ENCODE data around the gene OR5K2.

OR5K2 gene

DNA sequence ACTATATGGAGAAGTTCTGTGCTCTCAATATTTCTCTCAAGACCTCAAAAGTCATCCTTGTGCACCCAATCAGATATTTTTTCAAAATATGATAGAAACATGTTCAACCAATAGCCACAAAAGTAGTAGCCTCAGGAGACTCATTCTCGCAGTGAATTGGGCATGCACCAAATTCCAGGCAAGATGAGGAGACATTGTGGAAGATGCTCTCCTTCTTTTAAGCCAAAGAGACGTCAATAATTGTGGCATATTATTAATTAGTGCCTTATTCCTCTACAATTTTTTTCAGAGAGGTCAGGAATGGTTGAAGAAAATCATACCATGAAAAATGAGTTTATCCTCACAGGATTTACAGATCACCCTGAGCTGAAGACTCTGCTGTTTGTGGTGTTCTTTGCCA, at the start of gene OR5K2:
OR5K2 (plus strand) TSS at position 301 of the 400 bp plus-strand sequence; CDS start at position 301, 0 bp downstream.
- no peak for DNase-seq (ENCODE audit: low spot score)

DNA sequence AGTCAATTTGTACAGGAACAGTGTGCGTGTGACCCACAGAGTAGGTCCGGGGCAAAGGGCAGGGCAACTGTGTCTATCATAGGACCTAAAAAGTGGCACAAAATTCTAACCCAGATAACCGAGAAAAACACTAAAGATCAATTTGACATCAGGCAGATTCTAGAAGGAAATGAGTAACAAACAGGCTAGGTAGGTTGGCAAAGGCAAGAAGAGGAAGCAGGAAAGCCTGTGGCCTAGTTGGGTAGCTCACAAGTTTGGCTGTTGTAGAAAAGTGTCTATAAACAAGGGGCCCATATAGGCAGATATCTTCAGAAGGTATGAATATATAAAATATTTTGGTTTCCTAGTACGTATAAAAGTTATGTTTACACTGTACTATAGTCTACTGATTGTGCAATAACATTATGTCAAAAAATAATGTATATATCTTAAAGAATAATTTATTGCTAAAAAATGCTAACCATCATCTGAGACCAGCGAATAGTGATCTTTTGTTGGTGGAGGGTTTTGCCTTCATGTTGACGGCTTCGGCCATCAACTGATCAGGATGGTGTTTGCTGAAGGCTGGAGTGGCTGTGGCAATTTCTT, 47.8 kb upstream of the OR5K2 start:
- DNase-seq (ENCODE audit: low spot score), result no peak

DNA sequence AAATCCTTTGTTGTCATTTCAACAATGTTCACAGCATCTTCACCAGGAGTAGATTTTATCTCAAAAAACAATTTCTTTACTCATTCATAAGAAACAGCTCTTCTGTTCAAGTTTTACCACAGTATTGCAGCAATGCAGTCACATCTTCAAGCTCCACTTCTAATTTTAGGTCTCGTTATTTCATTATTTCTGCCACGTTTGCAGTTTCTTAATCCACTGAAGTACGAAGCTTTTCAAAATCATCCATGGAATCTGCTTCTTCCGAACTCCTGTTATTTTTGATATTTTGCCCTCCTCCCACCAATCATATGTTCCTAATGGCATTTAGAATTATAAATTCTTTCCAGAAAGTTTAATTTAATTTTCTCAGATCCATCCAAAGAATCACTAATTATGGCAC, 47.1 kb upstream of the OR5K2 start:
- no peak for DNase-seq (ENCODE audit: low spot score)

DNA sequence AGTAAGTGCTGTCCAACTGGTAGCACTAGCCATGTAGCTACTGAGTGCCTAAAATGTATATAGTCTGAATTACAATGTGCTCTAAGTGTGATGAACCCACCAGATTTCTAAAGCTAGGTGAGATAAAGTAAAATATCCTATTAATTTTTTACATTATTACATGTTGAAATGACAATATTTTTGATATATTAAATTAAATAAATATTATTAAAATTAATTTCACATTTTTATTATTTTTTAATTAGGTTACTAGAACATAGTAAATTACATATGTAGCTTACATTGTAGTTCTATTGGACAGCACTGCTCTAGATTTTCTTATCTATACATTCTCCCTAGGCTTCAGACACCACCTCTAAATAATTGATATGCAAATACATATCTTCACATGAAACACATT, 43.7 kb upstream of the OR5K2 start:
- DNase-seq (ENCODE audit: low spot score), result no peak

DNA sequence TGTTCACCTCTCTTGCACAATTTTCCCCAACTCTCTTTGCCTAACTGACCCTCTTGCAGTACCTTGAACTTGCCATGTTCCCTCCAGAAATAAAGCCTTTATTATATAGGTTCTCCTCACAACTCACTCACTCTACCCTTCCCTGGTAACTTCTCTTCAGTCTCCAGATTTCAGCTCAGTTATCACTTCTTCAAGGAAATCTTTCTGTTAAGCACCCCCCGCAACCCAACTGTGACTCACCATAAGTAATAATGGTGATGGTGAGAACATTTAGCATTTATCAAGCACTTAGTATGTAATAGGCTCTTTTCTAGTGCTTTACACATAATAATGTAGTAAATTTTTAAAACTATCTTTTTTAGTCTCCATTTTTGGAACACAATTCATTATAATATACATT, 42.6 kb upstream of the OR5K2 start:
- DNase-seq (ENCODE audit: low spot score), result no peak

DNA sequence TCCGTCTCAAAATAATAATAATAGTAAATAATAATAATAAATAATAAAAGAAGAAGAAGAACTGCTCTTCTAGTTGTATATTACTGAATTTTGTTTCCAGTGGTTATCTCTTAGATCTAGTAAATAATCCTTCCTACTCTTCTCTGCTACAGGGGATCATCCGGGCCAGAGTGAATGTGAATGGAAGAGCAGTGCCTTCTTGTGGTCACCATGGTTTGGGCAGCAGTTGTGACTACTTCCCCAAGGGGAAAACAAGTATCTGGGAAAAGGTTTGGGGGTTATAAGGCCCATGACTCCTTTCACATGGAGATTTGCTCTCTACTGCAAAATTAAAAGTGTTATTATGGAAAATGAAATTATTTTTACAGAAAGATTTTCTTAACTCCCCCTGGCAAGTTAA, 39.9 kb upstream of the OR5K2 start:
- no peak for DNase-seq (ENCODE audit: low spot score)

DNA sequence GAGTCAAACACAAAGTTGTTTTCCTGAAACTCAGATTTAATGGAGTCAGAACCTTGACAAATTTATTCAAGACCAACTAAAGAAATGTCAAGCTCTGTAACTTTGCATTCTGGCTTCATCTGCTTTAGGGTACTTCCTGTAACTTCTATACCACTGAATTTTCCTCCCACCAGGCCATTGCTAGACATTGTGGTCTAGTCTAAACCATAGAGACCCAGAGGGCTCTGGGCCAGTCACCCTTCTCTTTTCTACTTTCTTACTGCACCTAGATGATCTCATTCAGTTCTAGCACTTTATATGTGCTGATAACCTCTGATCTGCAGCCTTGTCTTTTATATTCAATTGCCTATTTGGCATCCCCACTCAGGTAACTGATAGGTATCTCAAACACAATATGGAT, 37.3 kb upstream of the OR5K2 start:
- no peak for DNase-seq (ENCODE audit: low spot score)

DNA sequence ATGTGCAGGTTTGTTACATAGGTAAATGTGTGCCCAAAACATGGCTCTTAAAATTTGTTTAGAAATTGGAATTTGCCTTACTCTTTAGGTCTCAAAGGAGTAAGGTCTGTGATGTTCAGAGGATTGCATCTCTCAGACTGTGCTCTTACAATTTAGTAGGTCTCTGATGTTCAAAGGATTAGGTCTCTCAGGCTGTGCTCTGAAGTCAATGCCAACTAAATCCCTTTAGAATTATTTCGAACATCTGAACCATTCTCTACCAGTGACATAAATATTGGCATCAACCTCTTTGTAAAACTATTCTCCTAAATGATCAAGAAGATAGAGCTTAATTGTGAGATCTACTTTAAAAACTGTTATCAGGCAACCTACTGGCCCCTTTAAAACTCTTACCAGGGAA, 34.6 kb upstream of the OR5K2 start, which contains the start of gene OR5K1:
OR5K1 (plus strand) TSS at position 301 of the 400 bp plus-strand sequence. CDS start 6,376 bp downstream, outside the sequence.
- no peak for DNase-seq (ENCODE audit: low spot score)

DNA sequence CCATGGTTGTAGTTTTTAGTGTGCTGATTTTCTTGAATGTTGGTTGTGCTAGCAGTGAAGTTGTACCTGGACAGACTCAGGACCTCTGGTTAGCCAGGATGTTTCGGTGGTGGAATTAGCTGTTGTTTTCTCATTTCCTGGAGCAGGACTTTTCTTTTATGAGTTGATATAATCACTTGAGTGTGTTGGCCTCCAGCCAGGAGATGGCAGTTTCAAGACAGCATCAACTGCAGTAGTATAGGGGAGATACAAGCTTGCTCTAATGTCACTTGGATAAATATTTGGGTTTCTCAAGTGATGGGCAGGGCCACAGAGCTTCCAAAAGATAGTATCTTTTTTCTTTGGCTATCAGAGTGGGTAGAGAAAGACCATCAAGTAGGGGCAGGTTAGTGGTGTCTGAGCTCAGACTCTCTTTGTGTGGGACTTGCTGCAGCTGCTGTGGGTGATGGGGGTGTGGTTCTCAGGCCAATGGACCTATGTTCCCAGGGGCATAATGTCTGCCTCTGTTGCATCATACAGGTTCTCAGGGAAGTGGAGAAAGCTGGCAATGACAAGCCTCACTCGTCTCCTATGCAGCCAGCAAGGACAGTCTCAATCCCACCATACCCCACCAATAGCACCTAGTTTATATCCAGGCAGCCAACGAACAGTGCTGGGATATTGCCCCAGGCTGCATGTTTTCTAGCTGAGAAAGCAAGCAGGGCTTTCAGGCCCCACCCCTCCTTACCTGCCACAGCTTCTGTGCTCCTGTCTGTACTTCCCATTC, 14.6 kb upstream of the OR5K2 start:
- no peak for DNase-seq (ENCODE audit: low spot score)

DNA sequence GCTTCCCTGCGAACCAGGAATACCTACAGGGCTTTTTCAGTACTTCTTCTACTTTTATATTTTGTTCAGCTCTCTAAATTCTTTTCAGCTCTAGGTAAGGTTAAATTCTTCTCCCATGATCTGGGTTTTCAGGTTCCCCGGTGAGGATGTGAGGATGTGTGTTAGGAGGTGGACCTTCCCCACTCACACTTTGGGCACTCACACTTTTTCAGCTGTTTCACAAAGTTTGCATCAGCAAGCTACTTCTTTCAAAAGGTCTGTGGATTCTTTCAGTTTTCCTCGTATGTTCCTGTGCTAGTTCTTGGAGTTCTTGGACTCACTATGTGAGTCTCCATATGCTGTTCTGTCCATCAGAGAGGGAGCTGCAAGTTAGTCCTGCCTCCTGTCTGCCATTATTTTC, 13.9 kb upstream of the OR5K2 start:
- DNase-seq (ENCODE audit: low spot score), result no peak

DNA sequence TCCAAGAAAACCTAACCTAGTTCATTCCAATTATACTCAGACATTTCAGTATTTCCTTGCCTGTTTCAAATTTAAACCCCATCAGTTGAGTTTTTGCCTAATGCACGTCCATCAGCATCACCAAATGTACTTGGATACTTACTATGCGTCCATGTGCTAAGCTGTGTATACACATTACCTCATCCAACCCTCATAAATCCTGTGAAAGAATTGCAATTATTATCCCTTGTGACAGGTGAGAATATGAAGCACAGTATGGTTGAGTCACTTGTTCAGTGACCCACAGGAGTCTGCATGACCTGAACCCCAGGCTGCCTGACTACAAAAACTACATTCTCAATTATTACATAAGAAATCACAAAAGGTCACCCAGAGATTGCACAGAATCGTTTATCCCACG, 2.5 kb downstream of the OR5K2 start:
- DNase-seq (ENCODE audit: low spot score), result no peak

DNA sequence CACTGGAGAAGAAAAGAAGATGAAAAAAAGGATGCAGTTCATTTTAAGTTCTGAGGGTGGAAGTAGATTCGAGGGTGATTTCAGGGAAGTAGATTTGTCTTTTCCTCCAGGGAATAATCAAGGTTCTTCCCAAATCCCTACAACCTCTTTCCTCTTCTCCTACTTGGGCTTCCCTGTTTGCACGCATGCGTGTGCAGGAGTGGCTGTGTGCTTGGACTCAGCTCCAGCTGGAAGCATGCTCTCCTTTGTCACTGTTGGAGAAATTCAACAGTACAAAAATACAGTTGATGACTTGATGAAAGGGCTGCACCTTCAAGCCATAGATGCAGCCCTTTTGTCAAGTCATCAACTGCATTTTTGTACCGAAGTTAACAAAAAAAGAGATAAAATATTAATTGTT, 3.8 kb downstream of the OR5K2 start:
- DNase-seq (ENCODE audit: low spot score), result no peak

DNA sequence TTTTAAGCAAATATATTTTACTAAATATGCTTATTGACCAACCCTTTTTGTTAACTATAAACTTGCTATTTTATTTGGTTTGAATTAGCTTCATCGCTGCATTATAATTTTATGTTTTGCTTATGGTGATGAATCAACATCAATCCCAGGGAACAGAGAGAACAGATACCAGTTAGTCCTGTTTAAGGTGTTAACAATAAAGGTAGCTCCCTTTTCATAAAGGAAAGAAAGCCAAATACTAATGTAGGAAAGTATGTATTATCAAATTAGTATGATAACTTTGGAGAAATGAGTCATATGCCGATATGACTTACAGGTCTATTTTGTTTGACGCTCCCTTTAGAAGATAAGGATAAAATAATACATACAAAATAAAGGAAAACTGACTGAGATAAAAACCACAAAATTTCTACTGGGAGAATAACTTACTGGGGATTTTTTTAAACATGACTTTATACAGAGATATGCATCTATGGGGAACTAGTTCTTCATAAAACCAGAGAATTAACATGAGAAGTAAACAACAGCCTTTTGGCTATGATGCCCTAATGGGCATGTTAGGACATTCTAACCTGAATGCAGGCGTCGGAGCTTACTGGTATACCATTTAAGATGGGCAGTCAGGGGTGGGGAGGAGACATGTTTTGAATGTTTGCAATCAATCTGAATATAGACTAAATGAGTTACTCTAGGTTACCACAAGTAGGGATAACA, 4.5 kb downstream of the OR5K2 start:
- no peak for DNase-seq (ENCODE audit: low spot score)

DNA sequence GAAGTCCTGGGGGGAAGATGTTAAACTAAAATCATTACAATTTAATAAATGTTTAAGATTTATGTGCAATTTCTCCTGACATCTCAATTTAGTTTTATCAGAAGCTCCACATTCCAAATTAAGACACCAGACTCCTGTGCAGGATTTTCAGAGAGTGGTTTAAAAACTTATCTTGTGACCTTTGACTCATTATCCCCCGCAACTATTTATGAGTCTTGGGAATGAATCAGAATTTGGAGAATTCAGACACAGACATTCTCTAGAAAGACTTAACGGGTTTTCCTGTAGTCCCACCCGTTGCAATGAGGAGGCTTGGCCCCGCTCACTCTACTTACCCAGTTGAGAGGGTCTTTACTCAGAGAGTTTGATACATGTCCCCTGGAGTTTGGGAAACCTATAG, 7.1 kb downstream of the OR5K2 start:
- DNase-seq (ENCODE audit: low spot score), result no peak

DNA sequence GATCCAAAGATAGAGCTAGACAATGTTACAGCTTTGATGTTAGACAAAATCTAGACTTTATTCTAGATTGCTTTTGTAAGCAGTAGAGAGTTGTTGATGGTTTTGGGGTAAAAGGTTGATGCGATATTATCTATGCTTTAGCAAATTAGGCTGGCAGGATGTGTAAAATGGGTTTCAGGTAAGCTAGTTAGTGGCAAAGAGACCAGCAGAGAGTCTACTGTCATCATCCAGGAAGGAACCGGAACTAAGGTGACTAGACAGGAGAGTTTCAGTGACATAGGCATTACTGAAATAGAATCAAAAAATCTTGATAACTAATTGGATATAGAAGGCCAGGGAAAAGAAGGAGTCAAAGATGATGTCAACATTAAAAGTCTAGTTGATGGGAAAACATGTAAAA, 11.1 kb downstream of the OR5K2 start:
- no peak for DNase-seq (ENCODE audit: low spot score)

DNA sequence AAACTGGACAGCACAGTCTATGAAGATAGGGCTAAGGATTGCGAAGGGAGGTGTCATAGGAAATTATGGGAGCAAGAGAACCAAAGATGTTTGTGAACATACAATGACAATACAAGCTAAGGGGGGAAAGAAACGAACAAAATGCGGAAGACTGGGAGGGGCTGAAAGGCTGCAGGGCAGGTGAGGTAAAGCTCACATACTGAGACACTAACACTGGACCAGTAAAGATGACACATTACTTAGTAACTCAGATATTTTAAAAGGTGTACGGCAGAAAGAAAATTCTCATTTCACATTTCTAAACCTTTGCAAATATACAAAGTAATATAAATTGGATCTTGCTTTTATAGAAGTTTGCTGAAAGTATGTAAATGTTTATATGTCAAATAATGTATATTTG, 15.1 kb downstream of the OR5K2 start:
- no peak for DNase-seq (ENCODE audit: low spot score)

DNA sequence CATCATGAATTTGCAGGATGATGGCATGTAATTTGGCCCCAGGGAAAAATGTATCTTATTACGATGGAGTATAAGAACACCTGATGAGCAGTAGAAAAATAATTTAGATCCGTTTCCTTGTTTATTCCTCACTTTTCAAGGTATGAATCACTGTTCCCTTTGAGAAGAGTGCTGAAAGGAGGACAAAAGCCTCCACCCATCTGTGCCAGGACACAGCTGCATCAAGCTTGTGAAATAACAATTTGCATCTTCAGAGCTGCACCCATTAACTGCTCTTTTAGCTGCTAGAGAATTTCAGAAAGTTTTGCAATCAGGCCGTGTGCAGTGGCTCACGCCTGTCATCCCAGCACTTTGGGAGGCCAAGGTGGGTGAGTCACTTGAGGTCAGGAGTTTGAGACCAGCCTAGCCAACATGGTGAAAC, 15.6 kb downstream of the OR5K2 start:
- DNase-seq (ENCODE audit: low spot score), result peak; percentile 11

DNA sequence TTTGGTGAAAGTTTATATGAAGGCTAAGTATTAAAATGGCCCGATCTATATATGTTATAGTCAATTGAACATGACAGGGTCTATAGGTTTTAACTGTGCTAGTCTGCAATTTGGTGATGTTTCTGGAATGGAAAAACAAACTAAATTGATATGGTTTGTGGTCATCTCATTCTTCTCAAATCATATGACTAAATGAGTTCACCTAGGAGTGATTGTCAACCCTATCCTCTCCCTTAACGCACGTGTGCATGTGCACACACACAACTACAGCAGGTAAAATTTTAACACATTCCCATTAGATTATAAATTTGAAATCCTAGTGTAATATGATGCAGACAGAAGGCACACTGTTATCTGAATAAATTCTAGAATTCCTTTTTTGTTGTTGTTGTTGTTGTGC, 16.3 kb downstream of the OR5K2 start:
- DNase-seq (ENCODE audit: low spot score), result no peak

DNA sequence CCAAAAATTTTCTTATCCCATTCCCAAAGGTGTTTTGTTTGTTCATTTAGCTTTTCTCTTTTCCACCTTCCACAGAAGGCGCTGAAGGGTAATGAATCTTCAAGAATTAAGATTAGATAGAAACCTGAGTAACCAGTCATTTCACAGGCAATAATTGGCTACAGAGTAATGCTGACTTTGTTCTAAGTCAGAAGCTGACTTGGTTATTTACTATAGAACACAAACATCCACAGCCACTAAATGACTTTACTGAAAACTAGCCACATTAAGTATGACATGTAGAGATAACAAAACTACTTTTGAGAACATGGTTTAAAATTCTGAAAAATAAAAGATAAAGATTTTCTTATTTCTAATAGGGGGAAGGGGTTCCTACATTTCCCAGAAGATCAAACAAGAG, 17.5 kb downstream of the OR5K2 start:
- no peak for DNase-seq (ENCODE audit: low spot score)

DNA sequence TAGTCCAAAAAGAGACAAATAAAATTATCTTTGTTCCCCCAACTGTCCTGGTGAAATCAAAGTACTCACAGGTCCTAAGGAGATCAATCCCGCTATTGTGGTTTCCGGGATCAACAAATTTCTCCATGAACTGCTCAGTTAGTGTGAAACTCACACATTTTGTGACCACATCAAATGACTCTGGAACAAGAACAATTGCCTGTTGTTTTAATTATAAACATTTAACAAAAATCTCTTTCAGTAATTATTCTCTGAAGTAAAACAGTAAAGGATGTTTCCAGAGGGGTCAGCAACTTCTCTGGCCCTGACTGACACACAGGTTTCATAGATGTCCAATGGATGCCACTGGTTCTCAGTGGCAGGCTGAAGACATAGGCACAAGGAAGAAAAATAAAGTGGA, 21.3 kb downstream of the OR5K2 start:
- DNase-seq (ENCODE audit: low spot score), result no peak

DNA sequence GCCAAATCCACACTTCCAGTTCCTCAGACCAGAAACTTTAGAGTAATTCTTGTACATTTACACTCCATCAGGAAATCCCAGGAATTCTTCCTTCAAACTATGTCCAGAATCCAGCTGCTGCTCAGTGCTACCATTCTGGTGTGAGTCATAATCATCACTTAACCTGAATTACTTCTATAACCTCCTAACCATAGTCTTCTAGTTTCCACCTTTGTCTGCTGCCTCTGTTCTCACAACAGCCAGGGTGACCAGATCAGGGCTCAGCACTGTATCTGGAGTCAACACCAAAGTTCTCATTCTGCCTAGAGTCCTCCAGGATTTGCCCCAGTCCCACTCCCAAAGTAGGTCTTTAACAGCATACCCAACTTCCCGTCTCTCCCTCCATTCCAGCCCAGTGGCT, 21.9 kb downstream of the OR5K2 start:
- DNase-seq (ENCODE audit: low spot score), result no peak

DNA sequence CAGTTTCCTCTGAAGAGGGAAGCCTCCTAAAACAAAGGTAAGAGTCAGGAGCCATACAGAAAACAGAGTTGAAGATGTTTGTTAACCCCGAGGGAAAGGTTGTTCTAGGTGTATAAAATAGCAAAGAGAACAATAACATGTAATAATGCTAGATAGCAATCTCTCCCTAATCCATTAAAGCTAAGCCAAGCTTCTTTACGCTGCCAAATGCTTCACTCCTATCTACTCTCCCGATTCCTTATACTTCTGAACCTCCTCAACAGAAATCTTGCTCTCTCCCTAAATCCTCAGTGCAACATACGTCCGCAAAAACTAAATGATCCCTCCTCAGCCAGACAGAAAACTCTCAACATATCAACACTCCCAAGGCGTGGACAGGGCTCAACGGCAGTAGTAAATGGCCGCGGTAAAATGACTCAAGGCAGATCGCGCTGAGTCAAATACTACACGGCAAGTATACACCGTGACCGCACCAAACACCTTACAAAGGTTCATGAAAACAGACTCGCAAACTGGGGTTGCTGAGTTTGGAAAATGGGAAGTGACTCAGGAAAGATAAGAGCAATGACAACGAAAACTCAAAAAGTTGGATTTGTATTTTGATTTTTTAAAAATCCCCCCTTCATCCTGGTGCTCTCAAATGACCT, 24.5 kb downstream of the OR5K2 start:
- DNase-seq (ENCODE audit: low spot score), result peak; percentile 47

Data from GM03348 (cell line).